ENCODE measurements around the gene EHMT2. TPM values are rescaled to one million over a fixed set of nuclear protein-coding genes. Genes with fewer than 3 reads are reported as not detected.

The EHMT2 gene
- total and polyA plus RNA-seq, 2 of the 8 experiments (the other 6 are each of a cell fraction or from before 2014, with no cell fraction given): 125 to 177 TPM

- Histone ChIP-seq H2BK120ac (replicated peaks; ENCODE audit: low read depth, low read length) (no peak within 1 kb of the TSS), H3K79me2 (ENCODE audit: control insufficient read depth in 1 of 2, insufficient read depth in 2 of 2, low read length in 2 of 2) (no peaks in the 10 kb centered on the region), H3K4ac (replicated peaks; ENCODE audit: insufficient read length, low read depth, low read length) (no peak within 1 kb of the TSS), H3K23ac (ENCODE audit: insufficient read length) (no peak within 1 kb of the TSS), H2AK5ac (ENCODE audit: low read depth, low read length) (0 out of 2 replicates have a peak within 1 kb of the TSS, but pooled peaks have one; percentile 8), H3K4me3 (ENCODE audit: extremely low read depth in 1 of 4, insufficient read depth in 2 of 4, low read depth in 3 of 4, low read length in 4 of 4) (peak within 1 kb of the TSS in 1 of 4 experiments; percentile 46; a peak in 2 of 8 replicates), H3K9ac (replicated peaks in 1 of 4; ENCODE audit: extremely low read depth in 1 of 4, low read depth in 3 of 4, low read length in 3 of 4) (no peak within 1 kb of the TSS; a peak in 1 of 7 replicates), H3K23me2 (ENCODE audit: low read depth, low read length) (no peaks in the 10 kb centered on the region), H4K20me1 (replicated peaks in 1 of 2; ENCODE audit: control insufficient read depth in 1 of 2, insufficient read depth in 2 of 2, low read length in 2 of 2) (peaks cover 2 to 12% of the 10 kb centered on the region in 2 experiments), H3K4me2 (ENCODE audit: insufficient read depth in 1 of 2, low read depth in 2 of 2, low read length in 2 of 2) (peak within 1 kb of the TSS; percentile 52 to 58), H3K14ac (ENCODE audit: insufficient read length) (no peak within 1 kb of the TSS), H4K91ac (replicated peaks; ENCODE audit: insufficient read length, low read length) (no peak within 1 kb of the TSS), H2BK12ac (ENCODE audit: low read depth, low read length) (peak within 1 kb of the TSS; percentile 39; the same call in 1 of the 2 replicates), H3K79me1 (ENCODE audit: low read depth, low read length) (no peaks in the 10 kb centered on the region; the same call in 1 of the 2 replicates), H3K27me3 (replicated peaks in 1 of 4; ENCODE audit: control insufficient read depth in 3 of 4, extremely low read depth in 1 of 4, insufficient read depth in 3 of 4, low read length in 3 of 4) (no peaks in the 10 kb centered on the region), H2BK5ac (ENCODE audit: low read depth, low read length) (no peak within 1 kb of the TSS), H3K9me3 (ENCODE audit: insufficient read depth in 2 of 2, low read depth in 1 of 2, low read length in 1 of 2) (no peaks in the 10 kb centered on the region), H3K36me3 (ENCODE audit: control insufficient read depth in 2 of 4, insufficient read depth in 4 of 4, low read length in 3 of 4) (peaks cover 17 to 39% (median 34%) of the 10 kb centered on the region in 4 experiments), H2BK15ac (ENCODE audit: low read length) (no peak within 1 kb of the TSS), H4K8ac (ENCODE audit: extremely low read depth, insufficient read depth, low read length) (peak within 1 kb of the TSS; percentile 38; the same call in 1 of the 2 replicates), H3K27ac (ENCODE audit: low read depth, low read length) (no peak within 1 kb of the TSS), H3K18ac (ENCODE audit: extremely low read depth, low read length) (peak within 1 kb of the TSS; percentile 48), H3K4me1 (replicated peaks in 1 of 4; ENCODE audit: control insufficient read depth in 3 of 4, insufficient read depth in 4 of 4, low read length in 3 of 4) (peaks cover 0 to 11% (median 0%) of the 10 kb centered on the region in 4 experiments; a peak in 1 of 7 replicates), H4K5ac (ENCODE audit: insufficient read length, low read depth, low read length) (no peak within 1 kb of the TSS), H2AFZ (ENCODE audit: low read length) (no peak within 1 kb of the TSS), H3K56ac (replicated peaks; ENCODE audit: insufficient read length, low read depth, low read length) (no peak within 1 kb of the TSS), H2BK20ac (ENCODE audit: low read length) (no peak within 1 kb of the TSS)
- no peak for FAIRE-seq
- WGBS, 2 experiments (ENCODE audit: extremely low coverage in 1 of 2, insufficient coverage in 1 of 2, insufficient read length in 1 of 2, insufficient replicate concordance in 2 of 2, low coverage in 1 of 2, low lambda C conversion rate in 2 of 2, missing lambda C conversion rate in 1 of 2): 52% methylated on average over 6 of the region's 18 CpGs; no CpG with 5 or more reads in 1 of the 2 experiments
- DNase-seq (ENCODE audit: low read depth in 1 of 2, low spot score in 2 of 2): peak in 1 of 2 experiments; percentile 71
- ChIA-PET POLR2A (ENCODE audit: partially characterized antibody) (interaction anchor here (0.6 to 2.8 kb wide), 10 partner anchors 9 to 156 kb away, joined by 3 to 11 read pairs (median 4); partner anchors contain the start of genes NEU1 and VARS1), CTCF (ENCODE audit: partially characterized antibody) (interaction anchor here (1.2 to 8.1 kb wide), 2 partner anchors 10 to 74 kb away, joined by 3 to 59 read pairs; no protein-coding TSS in a partner anchor)
- TF ChIP-seq SIRT6 (IDR thresholded peaks at IDR 0.05; ENCODE audit: low read length) (no peak), TAF1 (IDR thresholded peaks at IDR 0.05; ENCODE audit: low read depth, low read length) (0 out of 2 replicates have a peak, but pooled peaks have one; percentile 18), HDAC6 (IDR thresholded peaks at IDR 0.05; ENCODE audit: low read depth, low read length) (no peak), CHD1 (IDR thresholded peaks at IDR 0.05; ENCODE audit: low read depth, low read length) (no peak), SP1 (IDR thresholded peaks at IDR 0.05; ENCODE audit: low read depth, low read length) (no peak), TBP (IDR thresholded peaks at IDR 0.05; ENCODE audit: low read depth, low read length) (0 out of 2 replicates have a peak, but pooled peaks have one; percentile 37), MAX (IDR thresholded peaks at IDR 0.05) (peak; percentile 50; the same call in 1 of the 2 replicates), RFX5 (IDR thresholded peaks at IDR 0.05; ENCODE audit: borderline replicate concordance, low read depth, low read length) (no peak), ATF2 (IDR thresholded peaks at IDR 0.05; ENCODE audit: low read length) (no peak), SP4 (IDR thresholded peaks at IDR 0.05; ENCODE audit: low read length) (no peak), YY1 (IDR thresholded peaks at IDR 0.05; ENCODE audit: low read depth, low read length) (no peak), SIN3A (conservative IDR thresholded peaks at IDR 0.05 in 1 of 2, IDR thresholded peaks at IDR 0.05 in 1 of 2; ENCODE audit: low read depth in 1 of 2, low read length in 2 of 2) (no peak)
Measured at GRCh38 chr6:31878726-31879125, 18.8 kb downstream of the EHMT2 start, which contains the start of gene SLC44A4. Gene SLC44A4, minus strand, starts transcription at chr6:31878997. Its CDS starts 17 bp downstream, at chr6:31878980.

Data from H1 (cell line).